Mammary epithelial cell (primary cell): ENCODE data around the gene AMPH.

ENCODE experiments used
- CTCF ChIP-seq, 2 donors: IDR thresholded peaks in 1 of 2; conservative IDR thresholded peaks in 1 of 2; 2 replicates each; pipeline ENCODE4 v1.5.1; 2011 to 2012; ENCODE audit warnings: inconsistent platforms in 2 of 2, low read length in 2 of 2, mild to moderate bottlenecking in 2 of 2, control low read depth in 1 of 2, low read depth in 1 of 2; ENCODE audit not compliant: insufficient read depth in 1 of 2; ENCODE audit errors: extremely low read depth in 1 of 2
- EZH2 ChIP-seq: IDR thresholded peaks from 2 replicates; pipeline ENCODE4 v1.6.1; 2012; ENCODE audit warnings: low read length, inconsistent platforms, borderline replicate concordance

GRCh38 chr7:38541440-38541839 lies 89.7 kb downstream of the AMPH start:
- TF ChIP-seq CTCF (conservative IDR thresholded peaks at IDR 0.05 in 1 of 2, IDR thresholded peaks at IDR 0.05 in 1 of 2; ENCODE audit: extremely low read depth in 1 of 2, insufficient read depth in 1 of 2, low read depth in 1 of 2, low read length in 2 of 2) (no peak), EZH2 (no peak)
